ENCODE measurements around the gene SLC39A7.

Gene SLC39A7

DNA sequence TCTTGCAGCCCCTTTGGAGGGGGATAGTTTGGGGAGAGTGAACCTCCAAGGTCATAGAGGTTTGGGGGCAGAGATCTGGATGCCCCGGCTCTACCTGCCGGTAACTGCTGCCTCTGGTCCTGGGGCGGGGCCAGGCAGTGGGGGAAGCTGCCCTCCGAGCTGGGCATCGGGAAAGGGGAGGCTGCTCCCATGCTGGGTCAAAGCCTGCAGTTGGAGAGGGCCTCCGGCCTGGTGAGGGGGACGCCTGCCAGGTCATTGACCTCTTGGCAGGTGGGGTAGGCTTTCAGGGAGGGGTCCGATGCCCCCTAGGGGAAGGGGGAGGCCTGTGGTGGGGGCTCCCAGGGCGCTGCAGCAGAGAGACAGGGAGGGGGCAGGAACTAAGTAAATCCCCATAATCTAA lies 15.5 kb upstream of the SLC39A7 start:
- Histone ChIP-seq H2AFZ (ENCODE audit: low read length) (no peak overlapping the region), H3K79me2 (ENCODE audit: insufficient read depth, low read length) (no peaks in the 10 kb centered on the region), H3K9me2 (replicated peaks; ENCODE audit: low read depth, low read length) (no peaks in the 10 kb centered on the region), H3K9me3 (ENCODE audit: insufficient read depth, low read depth, low read length) (no peaks in the 10 kb centered on the region), H4K20me1 (ENCODE audit: insufficient read depth, low read length, poor library complexity, severe bottlenecking) (no peaks in the 10 kb centered on the region), H3K4me3 (ENCODE audit: low read length, poor library complexity, severe bottlenecking) (no peak overlapping the region), H3K4me2 (ENCODE audit: low read depth, low read length, poor library complexity, severe bottlenecking) (no peak overlapping the region), H3K27me3 (ENCODE audit: insufficient read depth, low read length, poor library complexity, severe bottlenecking) (peaks cover 69% of the 10 kb centered on the region), H3F3A (ENCODE audit: low read depth) (no peaks in the 10 kb centered on the region), H3K9ac (ENCODE audit: low read depth, low read length, poor library complexity, severe bottlenecking) (no peak overlapping the region), H3K36me3 (ENCODE audit: insufficient read depth, low read length) (no peaks in the 10 kb centered on the region), H3K4me1 (ENCODE audit: insufficient read depth, low read length, poor library complexity, severe bottlenecking) (peaks cover 17% of the 10 kb centered on the region)
- TF ChIP-seq EZH2phosphoT487 (IDR thresholded peaks at IDR 0.05; ENCODE audit: borderline replicate concordance), result no peak
- TF ChIP-seq, protein P1, sequence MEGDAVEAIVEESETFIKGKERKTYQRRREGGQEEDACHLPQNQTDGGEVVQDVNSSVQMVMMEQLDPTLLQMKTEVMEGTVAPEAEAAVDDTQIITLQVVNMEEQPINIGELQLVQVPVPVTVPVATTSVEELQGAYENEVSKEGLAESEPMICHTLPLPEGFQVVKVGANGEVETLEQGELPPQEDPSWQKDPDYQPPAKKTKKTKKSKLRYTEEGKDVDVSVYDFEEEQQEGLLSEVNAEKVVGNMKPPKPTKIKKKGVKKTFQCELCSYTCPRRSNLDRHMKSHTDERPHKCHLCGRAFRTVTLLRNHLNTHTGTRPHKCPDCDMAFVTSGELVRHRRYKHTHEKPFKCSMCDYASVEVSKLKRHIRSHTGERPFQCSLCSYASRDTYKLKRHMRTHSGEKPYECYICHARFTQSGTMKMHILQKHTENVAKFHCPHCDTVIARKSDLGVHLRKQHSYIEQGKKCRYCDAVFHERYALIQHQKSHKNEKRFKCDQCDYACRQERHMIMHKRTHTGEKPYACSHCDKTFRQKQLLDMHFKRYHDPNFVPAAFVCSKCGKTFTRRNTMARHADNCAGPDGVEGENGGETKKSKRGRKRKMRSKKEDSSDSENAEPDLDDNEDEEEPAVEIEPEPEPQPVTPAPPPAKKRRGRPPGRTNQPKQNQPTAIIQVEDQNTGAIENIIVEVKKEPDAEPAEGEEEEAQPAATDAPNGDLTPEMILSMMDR (conservative IDR thresholded peaks at IDR 0.05; ENCODE audit: low read length), result no peak

DNA sequence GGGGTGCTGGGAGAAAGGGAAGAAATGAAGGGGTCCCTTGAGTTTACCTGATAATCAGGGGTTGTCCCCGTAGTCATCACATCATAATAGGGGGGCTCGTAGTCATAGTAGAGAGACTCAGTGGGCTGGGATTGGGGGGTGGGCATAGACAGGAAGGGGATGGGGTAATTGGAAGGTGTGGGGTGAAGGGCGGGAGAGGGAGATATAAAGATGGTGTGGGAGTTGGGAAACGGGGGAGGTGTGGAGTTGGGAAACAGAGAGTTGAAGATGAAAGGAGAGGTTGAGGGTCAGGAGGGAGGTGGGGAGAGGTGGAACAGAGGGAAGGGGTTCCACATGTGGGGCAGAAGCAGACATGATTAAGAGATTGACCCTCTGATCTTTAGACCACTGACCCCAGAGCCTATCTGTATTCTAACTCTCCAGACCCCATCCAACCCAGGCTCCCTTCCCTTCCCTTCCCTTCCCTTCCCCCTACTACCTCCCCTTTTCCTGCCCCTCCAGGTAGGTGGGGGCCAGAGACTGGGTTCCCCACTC lies 14.9 kb upstream of the SLC39A7 start:
- Histone ChIP-seq H3F3A (ENCODE audit: low read depth) (no peaks in the 10 kb centered on the region), H3K36me3 (ENCODE audit: insufficient read depth, low read length) (no peaks in the 10 kb centered on the region), H3K9ac (ENCODE audit: low read depth, low read length, poor library complexity, severe bottlenecking) (no peak overlapping the region), H4K20me1 (ENCODE audit: insufficient read depth, low read length, poor library complexity, severe bottlenecking) (no peaks in the 10 kb centered on the region), H2AFZ (ENCODE audit: low read length) (no peak overlapping the region), H3K27me3 (ENCODE audit: insufficient read depth, low read length, poor library complexity, severe bottlenecking) (peaks cover 64% of the 10 kb centered on the region), H3K9me3 (ENCODE audit: insufficient read depth, low read depth, low read length) (no peaks in the 10 kb centered on the region), H3K4me2 (ENCODE audit: low read depth, low read length, poor library complexity, severe bottlenecking) (no peak overlapping the region), H3K4me3 (ENCODE audit: low read length, poor library complexity, severe bottlenecking) (no peak overlapping the region), H3K4me1 (ENCODE audit: insufficient read depth, low read length, poor library complexity, severe bottlenecking) (peaks cover 17% of the 10 kb centered on the region), H3K79me2 (ENCODE audit: insufficient read depth, low read length) (no peaks in the 10 kb centered on the region), H3K9me2 (replicated peaks; ENCODE audit: low read depth, low read length) (no peaks in the 10 kb centered on the region)
- no peak for TF ChIP-seq EZH2phosphoT487 (IDR thresholded peaks at IDR 0.05; ENCODE audit: borderline replicate concordance)
- TF ChIP-seq, protein P1 (conservative IDR thresholded peaks at IDR 0.05; ENCODE audit: low read length), result no peak

DNA sequence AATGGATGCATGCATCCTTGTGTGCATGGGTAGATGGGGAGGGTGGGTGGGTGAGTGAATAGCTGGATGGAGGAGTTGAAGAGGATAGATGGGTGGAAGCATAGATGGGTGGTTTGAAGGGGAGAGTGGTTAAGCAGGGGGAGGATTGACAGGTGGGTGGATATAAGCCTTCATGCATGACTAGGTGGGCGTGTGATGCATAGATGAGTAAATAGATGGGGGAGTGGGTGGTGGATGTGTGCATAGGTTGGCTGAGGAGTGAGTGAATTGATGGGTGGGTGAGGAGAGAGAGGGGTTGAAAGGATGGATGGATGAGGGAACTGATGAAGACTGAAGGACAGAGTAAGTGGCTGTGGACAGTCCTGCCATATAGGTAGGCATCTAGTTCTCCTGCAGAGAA lies 12.9 kb upstream of the SLC39A7 start:
- no peaks in the 10 kb centered on the region for H3F3A ChIP-seq (ENCODE audit: low read depth)
- no peaks in the 10 kb centered on the region for H3K9me3 ChIP-seq (ENCODE audit: insufficient read depth, low read depth, low read length)
- no peak overlapping the region for H3K4me2 ChIP-seq (ENCODE audit: low read depth, low read length, poor library complexity, severe bottlenecking)
- no peak overlapping the region for H3K4me3 ChIP-seq (ENCODE audit: low read length, poor library complexity, severe bottlenecking)
- H3K9ac ChIP-seq (ENCODE audit: low read depth, low read length, poor library complexity, severe bottlenecking), result no peak overlapping the region
- H2AFZ ChIP-seq (ENCODE audit: low read length), result no peak overlapping the region
- H3K4me1 ChIP-seq (ENCODE audit: insufficient read depth, low read length, poor library complexity, severe bottlenecking), result peaks cover 16% of the 10 kb centered on the region
- no peaks in the 10 kb centered on the region for H3K36me3 ChIP-seq (ENCODE audit: insufficient read depth, low read length)
- TF ChIP-seq, protein P1 (conservative IDR thresholded peaks at IDR 0.05; ENCODE audit: low read length), result no peak
- TF ChIP-seq EZH2phosphoT487 (IDR thresholded peaks at IDR 0.05; ENCODE audit: borderline replicate concordance), result no peak
- no peaks in the 10 kb centered on the region for H3K79me2 ChIP-seq (ENCODE audit: insufficient read depth, low read length)
- no peaks in the 10 kb centered on the region for H4K20me1 ChIP-seq (ENCODE audit: insufficient read depth, low read length, poor library complexity, severe bottlenecking)
- H3K9me2 ChIP-seq (replicated peaks; ENCODE audit: low read depth, low read length), result no peaks in the 10 kb centered on the region
- H3K27me3 ChIP-seq (ENCODE audit: insufficient read depth, low read length, poor library complexity, severe bottlenecking), result peaks cover 43% of the 10 kb centered on the region

All from Loucy (cell line).